Thoracic aorta (tissue), 2 donors: ENCODE data around the gene HTT-AS. TPM values are rescaled to one million over a fixed set of nuclear protein-coding genes. Genes with fewer than 3 reads are reported as not detected.

Source experiments
- ATAC-seq: fragments of 150-250 bp; one replicate; pipeline ENCODE4 v1.8.0; 2017; ENCODE audit warnings: low read depth; ENCODE audit not compliant: insufficient number of reproducible peaks, low FRiP score
- DNase-seq: peaks from one replicate; pipeline ENCODE4 v3.0.0-alpha.2; 2020; ENCODE audit warnings: low spot score
- H3K27ac ChIP-seq, 2 donors: fragments of 200-600 bp; sonication (generic); 1 replicate in 1 of 2; 2 replicates in 1 of 2; pipeline ENCODE4 v1.5.1; 2016; ENCODE audit warnings: mild to moderate bottlenecking in 2 of 2, moderate library complexity in 2 of 2
- H3K27me3 ChIP-seq: fragments of 200-600 bp; sonication (generic); replicated peaks from 2 replicates; pipeline ENCODE4 v1.6.0; 2016; ENCODE audit warnings: mild to moderate bottlenecking; ENCODE audit not compliant: insufficient read depth
- H3K36me3 ChIP-seq: fragments of 200-600 bp; sonication (generic); one replicate; pipeline ENCODE4 v1.5.1; 2016
- H3K4me1 ChIP-seq, 2 donors: fragments of 200-600 bp; sonication (generic); 1 replicate in 1 of 2; 2 replicates in 1 of 2; pipeline versions ENCODE4 v1.5.1 to v1.6.0; 2016; ENCODE audit warnings: low read depth in 2 of 2, mild to moderate bottlenecking in 1 of 2; ENCODE audit not compliant: control insufficient read depth in 1 of 2
- H3K4me3 ChIP-seq: fragments of 200-600 bp; sonication (generic); 2 replicates; pipeline ENCODE4 v1.5.1; 2016; ENCODE audit warnings: mild to moderate bottlenecking
- H3K9me3 ChIP-seq: fragments of 200-600 bp; sonication (generic); 2 replicates; pipeline ENCODE4 v1.5.1; 2016
- total RNA-seq, 2 donors: library from RNA; depleted of rRNA; stranded (reverse); fragments of >200 nt; gene quantifications; one replicate each; pipeline versions ENCODE4 v1.1.0 to v1.2.3, GENCODE V29; 2016
- TF ChIP-seq, protein P1 (sequence below): fragments of 200-600 bp; sonication (generic); IDR thresholded peaks from one replicate; pipeline ENCODE4 v1.5.1; 2019; ENCODE audit warnings: antibody characterized with exemption

HTT-AS gene
- total RNA-seq, 2 donors from 2014 or later, result not detected

DNA sequence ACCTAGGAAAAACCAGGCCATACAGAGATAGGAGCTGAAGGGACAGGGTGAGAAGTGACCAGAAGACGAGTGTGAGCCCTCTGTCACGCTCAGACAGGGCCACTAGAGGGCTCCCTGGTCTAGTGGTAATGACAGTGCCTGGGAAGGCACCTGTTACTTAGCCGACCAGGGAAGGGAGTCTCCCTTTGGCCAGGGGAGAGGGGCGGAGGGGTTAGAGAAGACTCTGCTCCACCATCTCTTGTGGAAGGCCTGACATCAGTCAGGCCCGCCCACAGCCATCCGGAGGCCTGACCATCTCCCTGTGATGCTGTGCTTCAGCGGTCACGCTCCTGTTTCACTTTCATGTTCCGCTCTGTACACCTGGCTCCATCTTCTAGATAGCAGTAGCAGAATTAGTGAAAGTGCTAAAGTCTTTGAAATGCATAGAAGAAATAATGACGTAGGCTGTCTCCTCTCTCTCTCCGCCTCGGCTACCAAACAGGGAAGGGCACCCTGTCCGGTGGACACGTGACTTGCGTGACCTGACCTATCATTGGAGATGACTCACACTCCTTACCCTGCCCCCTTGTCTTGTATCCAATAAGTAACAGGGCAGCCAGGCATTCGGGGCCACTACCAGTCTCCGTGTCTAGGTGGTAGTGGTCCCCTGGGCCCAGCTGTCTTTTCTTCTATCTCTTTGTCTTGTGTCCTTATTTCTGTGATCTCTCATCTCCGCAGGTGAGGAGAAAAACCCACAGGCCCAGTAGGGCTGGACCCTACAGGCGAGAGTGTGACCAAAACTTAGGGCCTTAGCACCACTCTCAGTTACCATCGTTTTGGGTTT, 26.7 kb downstream of the HTT-AS start:
- peak overlapping the region; percentile 48 for H3K4me3 ChIP-seq
- H3K27ac ChIP-seq, result no peak overlapping the region
- ATAC-seq, result no peak
- H3K4me1 ChIP-seq, result peaks cover 0 to 4% of the 10 kb centered on the region in 2 donors
- peaks cover 3% of the 10 kb centered on the region for H3K27me3 ChIP-seq
- no peaks in the 10 kb centered on the region for H3K36me3 ChIP-seq
- TF ChIP-seq, protein P1, sequence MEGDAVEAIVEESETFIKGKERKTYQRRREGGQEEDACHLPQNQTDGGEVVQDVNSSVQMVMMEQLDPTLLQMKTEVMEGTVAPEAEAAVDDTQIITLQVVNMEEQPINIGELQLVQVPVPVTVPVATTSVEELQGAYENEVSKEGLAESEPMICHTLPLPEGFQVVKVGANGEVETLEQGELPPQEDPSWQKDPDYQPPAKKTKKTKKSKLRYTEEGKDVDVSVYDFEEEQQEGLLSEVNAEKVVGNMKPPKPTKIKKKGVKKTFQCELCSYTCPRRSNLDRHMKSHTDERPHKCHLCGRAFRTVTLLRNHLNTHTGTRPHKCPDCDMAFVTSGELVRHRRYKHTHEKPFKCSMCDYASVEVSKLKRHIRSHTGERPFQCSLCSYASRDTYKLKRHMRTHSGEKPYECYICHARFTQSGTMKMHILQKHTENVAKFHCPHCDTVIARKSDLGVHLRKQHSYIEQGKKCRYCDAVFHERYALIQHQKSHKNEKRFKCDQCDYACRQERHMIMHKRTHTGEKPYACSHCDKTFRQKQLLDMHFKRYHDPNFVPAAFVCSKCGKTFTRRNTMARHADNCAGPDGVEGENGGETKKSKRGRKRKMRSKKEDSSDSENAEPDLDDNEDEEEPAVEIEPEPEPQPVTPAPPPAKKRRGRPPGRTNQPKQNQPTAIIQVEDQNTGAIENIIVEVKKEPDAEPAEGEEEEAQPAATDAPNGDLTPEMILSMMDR, result peak; percentile 69
- no peak for DNase-seq
- no peaks in the 10 kb centered on the region for H3K9me3 ChIP-seq

DNA sequence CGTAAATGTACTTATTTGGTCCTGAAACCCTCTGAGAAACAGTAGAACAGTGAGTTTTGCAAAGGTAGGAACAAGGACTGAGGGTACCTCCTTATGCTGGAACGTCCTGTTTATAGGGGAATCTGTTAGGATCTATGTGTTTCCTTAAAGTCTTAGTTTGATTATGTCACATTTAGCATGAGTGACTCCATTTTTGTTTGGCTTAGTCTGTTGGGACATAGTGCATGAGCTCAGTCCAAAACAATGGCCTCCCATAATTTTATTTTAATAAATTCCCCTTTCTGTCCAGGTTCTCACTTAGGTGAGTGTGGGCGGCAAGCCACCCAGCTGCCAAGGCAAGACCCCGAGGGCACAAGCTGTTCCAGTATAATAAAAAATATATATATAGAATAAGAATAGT, 27.7 kb downstream of the HTT-AS start:
- DNase-seq, result no peak

DNA sequence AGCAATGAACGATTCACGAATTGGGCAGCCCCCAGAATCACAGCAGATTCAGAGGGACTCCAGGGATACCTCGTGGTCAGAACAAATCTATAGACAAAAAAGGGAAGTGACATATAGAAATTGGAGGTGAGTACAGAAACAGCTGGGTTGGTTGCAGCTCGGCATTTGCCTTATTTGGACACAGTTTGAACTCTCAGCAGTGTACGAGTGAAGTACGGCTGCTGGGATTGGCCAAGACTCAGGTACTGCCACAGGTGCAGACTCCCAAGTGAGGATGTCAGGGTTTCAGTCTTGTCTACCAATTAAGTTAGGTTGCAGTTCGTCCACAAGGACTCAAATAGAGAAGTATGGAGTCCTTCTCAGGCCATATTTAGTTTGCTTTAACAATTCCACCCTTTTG, 28.2 kb downstream of the HTT-AS start:
- TF ChIP-seq, protein P1, result no peak
- Histone ChIP-seq H3K9me3 (no peaks in the 10 kb centered on the region), H3K4me1 (peaks cover 0 to 19% of the 10 kb centered on the region in 2 donors), H3K27ac (no peak overlapping the region), H3K27me3 (peaks cover 3% of the 10 kb centered on the region), H3K4me3 (no peak overlapping the region), H3K36me3 (no peaks in the 10 kb centered on the region)
- no peak for ATAC-seq
- no peak for DNase-seq

More for the DNA sequence above, 27.7 kb downstream of the HTT-AS start:
- H3K9me3 ChIP-seq, result no peaks in the 10 kb centered on the region
- no peak overlapping the region for H3K27ac ChIP-seq
- TF ChIP-seq, protein P1, result no peak
- no peak for ATAC-seq
- H3K27me3 ChIP-seq, result peaks cover 3% of the 10 kb centered on the region
- peaks cover 0 to 14% of the 10 kb centered on the region in 2 donors for H3K4me1 ChIP-seq
- no peaks in the 10 kb centered on the region for H3K36me3 ChIP-seq
- no peak overlapping the region for H3K4me3 ChIP-seq

DNA sequence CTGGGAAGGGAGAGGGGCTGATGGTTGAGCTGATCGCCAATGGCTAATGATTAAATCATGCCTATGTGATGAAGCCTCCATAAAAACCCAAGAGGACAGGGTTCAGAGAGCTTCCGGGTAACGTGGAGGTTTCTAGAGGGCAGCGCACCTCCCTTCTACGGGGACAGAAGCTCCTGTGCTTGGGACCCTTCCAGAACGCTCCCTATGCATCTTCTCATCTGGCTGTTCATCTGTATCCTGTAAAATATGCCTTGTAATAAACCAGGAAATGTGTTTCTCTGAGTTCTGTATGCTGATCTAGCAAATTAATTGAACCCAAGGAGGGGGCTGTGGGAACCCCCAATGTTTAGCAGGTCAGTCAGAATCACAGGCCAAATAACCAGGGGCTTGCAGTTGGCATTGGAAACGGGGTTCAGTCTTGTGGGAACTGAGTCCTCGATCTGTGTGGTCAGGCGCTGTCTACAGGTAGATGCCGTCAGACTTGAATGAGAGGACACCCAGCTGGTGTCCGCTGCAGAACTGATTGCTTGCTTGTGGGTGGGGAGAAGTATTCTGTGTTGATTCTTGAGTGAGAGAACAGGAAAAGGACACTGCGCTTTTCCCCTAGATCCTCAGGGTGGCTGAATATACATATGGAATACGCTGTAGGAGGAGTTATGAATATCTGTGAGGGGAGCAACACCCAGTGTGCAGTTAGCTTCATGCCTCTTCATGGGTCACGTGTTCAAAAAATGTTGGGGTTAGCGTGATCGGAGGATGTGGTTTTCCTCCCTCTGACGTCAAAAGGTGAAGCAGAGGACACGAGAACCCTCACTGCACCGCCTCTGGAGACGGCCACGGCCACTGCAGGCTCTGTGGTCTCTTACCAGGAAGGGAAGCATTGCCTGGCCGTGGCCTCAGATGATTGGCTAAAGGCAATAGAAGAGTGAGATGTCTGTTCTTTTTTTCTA, 29.2 kb downstream of the HTT-AS start:
- ATAC-seq, result no peak
- Histone ChIP-seq H3K4me3 (no peak overlapping the region), H3K9me3 (no peaks in the 10 kb centered on the region), H3K36me3 (no peaks in the 10 kb centered on the region), H3K27me3 (peaks cover 3% of the 10 kb centered on the region), H3K27ac (no peak overlapping the region), H3K4me1 (peaks cover 3 to 24% of the 10 kb centered on the region in 2 donors)
- no peak for DNase-seq
- TF ChIP-seq, protein P1, result no peak
